Right lobe of liver (tissue), 6 donors: ENCODE measurements around the gene RNGTT. TPM values are rescaled to one million over a fixed set of nuclear protein-coding genes. Genes with fewer than 3 reads are reported as not detected.

Experiments
- ATAC-seq, 4 donors: fragments of 200-7000 bp; cut with Tn5 transposase; one replicate each; pipeline ENCODE4 v1.9.1; 2020; ENCODE audit warnings: mild to moderate bottlenecking in 4 of 4, moderate library complexity in 4 of 4
- DNase-seq, 3 donors: peaks; one replicate each; pipeline ENCODE4 v3.0.0-alpha.2; 2020
- H3K27ac ChIP-seq, 3 donors: fragments of 200-600 bp; one replicate each; pipeline ENCODE4 v1.8.0; 2022
- H3K27me3 ChIP-seq, 2 donors: fragments of 200-600 bp; one replicate each; pipeline ENCODE4 v1.8.0; 2022
- H3K36me3 ChIP-seq, 4 donors: fragments of 200-600 bp; sonication (generic) in 1 of 4; one replicate each; pipeline versions ENCODE4 v1.5.1 to v1.8.0; 2017 to 2022; ENCODE audit warnings: control low read depth in 1 of 4
- H3K4me1 ChIP-seq, 4 donors: fragments of 200-600 bp; sonication (generic) in 1 of 4; one replicate each; pipeline versions ENCODE4 v1.5.1 to v1.8.0; 2017 to 2022; ENCODE audit warnings: control low read depth in 1 of 4
- H3K4me3 ChIP-seq, 3 donors: fragments of 200-600 bp; one replicate each; pipeline ENCODE4 v1.8.0; 2022
- H3K9me3 ChIP-seq, 4 donors: fragments of 200-600 bp; sonication (generic) in 1 of 4; one replicate each; pipeline versions ENCODE4 v1.5.1 to v1.8.0; 2017 to 2022; ENCODE audit warnings: control low read depth in 1 of 4
- CTCF ChIP-seq, 4 donors: fragments of 200-600 bp in 3 of 4; fragments of 450-650 bp in 1 of 4; IDR thresholded peaks; one replicate each; pipeline versions ENCODE4 v1.5.1 to v1.8.0; 2016 to 2022; ENCODE audit warnings: antibody characterized with exemption in 4 of 4, mild to moderate bottlenecking in 2 of 4
- POLR2A ChIP-seq: fragments of 450-650 bp; IDR thresholded peaks from one replicate; pipeline ENCODE4 v1.6.1; 2017; ENCODE audit warnings: antibody characterized with exemption, mild to moderate bottlenecking
- WGBS: methylation state at CpG from one replicate; pipeline ENCODE4 v1.1.6; 2018; ENCODE audit warnings: low coverage, low lambda C conversion rate; ENCODE audit not compliant: insufficient coverage; ENCODE audit errors: missing lambda C conversion rate; 5-methylcytosine and 5-hydroxymethylcytosine counted together
- intact Hi-C, 2 donors: fragments of 100-400 bp; cut with DNase I; formaldehyde crosslinking; loops; one replicate each; pipeline versions ENCODE4 v1.11.2 to v1.14.1; 2022
- total RNA-seq, 6 experiments: library from RNA; depleted of rRNA in 2 of 6; stranded (reverse); fragments of >200 nt in 2 of 6; fragmentation: NEBNext Ultra II Directional in 3 of 6; extraction: Animal tissue kit (Norgen Biotek cat#: 25700) in 3 of 6; gene quantifications; one replicate each; pipeline versions ENCODE4 v1.1.0 to v1.2.4, GENCODE V29; 2016 to 2023
- donor health status: DM: no; HTN: yes; CAD: no.
- donor health status: DM: no; HTN: no; CAD: no.
- donor health status: DM: no; HTN: no; CAD: no.
- donor health status: DM: no; HTN: yes; CAD: no.
- donor health status: DM: no; HTN: yes; CAD: no.

The RNGTT gene
- total RNA-seq, 6 experiments from 2014 or later, result 5.7 to 11.2 (median 6.5) TPM

GRCh38 chr6:88825856-88826255 is 137.6 kb downstream of the RNGTT start:
- TF ChIP-seq POLR2A, result no peak
- no peak for TF ChIP-seq CTCF (IDR thresholded peaks at IDR 0.05)
- H3K4me1 ChIP-seq, result no peaks in the 10 kb centered on the region
- no peaks in the 10 kb centered on the region for H3K9me3 ChIP-seq
- DNase-seq (no peak), ATAC-seq (no peak)
- H3K27me3 ChIP-seq, result no peaks in the 10 kb centered on the region
- H3K27ac ChIP-seq, result no peak overlapping the region
- H3K36me3 ChIP-seq, result no peaks in the 10 kb centered on the region
- intact Hi-C loops, result no loop called here
- 87% methylated on average over 3 of the region's 3 CpGs for WGBS
- no peak overlapping the region for H3K4me3 ChIP-seq

- Histone ChIP-seq H3K27me3 (no peaks in the 10 kb centered on the region), H3K4me1 (no peaks in the 10 kb centered on the region), H3K27ac (no peak overlapping the region), H3K9me3 (no peaks in the 10 kb centered on the region), H3K36me3 (no peaks in the 10 kb centered on the region), H3K4me3 (no peak overlapping the region)
- intact Hi-C loops, result no loop called here
- DNase-seq (no peak), ATAC-seq (peak in 1 of 4 donors; percentile 76)
- 58% methylated on average over 2 of the region's 2 CpGs for WGBS
- TF ChIP-seq POLR2A, result no peak
- no peak for TF ChIP-seq CTCF (IDR thresholded peaks at IDR 0.05)
These were observed 139.4 kb downstream of the RNGTT start for GRCh38 chr6:88823998-88824397.

GRCh38 chr6:88815491-88815890 is 147.9 kb downstream of the RNGTT start:
- TF ChIP-seq POLR2A (no peak), CTCF (IDR thresholded peaks at IDR 0.05) (no peak)
- WGBS, result 48% methylated on average over 5 of the region's 5 CpGs
- H3K27me3 ChIP-seq, result no peaks in the 10 kb centered on the region
- intact Hi-C loops, result no loop called here
- no peak overlapping the region for H3K4me3 ChIP-seq
- peak; percentile 62 to 86 (median 68) for ATAC-seq
- H3K27ac ChIP-seq, result peak overlapping the region in 1 of 3 donors; percentile 47
- no peaks in the 10 kb centered on the region for H3K9me3 ChIP-seq
- no peaks in the 10 kb centered on the region for H3K36me3 ChIP-seq
- H3K4me1 ChIP-seq, result peaks cover 0 to 14% (median 0%) of the 10 kb centered on the region in 4 donors
- DNase-seq, result no peak

- intact Hi-C loops, result no loop called here
These were observed 148.5 kb downstream of the RNGTT start for GRCh38 chr6:88814909-88815308.

More at GRCh38 chr6:88814909-88815308, 148.5 kb downstream of the RNGTT start:
- Histone ChIP-seq H3K36me3 (no peaks in the 10 kb centered on the region), H3K9me3 (no peaks in the 10 kb centered on the region), H3K4me3 (no peak overlapping the region), H3K4me1 (peaks cover 0 to 14% (median 0%) of the 10 kb centered on the region in 4 donors), H3K27me3 (no peaks in the 10 kb centered on the region), H3K27ac (peak overlapping the region in 1 of 3 donors; percentile 47)
- ATAC-seq, result peak; percentile 49 to 88 (median 68)
- TF ChIP-seq CTCF (IDR thresholded peaks at IDR 0.05) (no peak), POLR2A (no peak)
- no peak for DNase-seq
- 24% methylated on average over 1 of the region's 1 CpG for WGBS
